ENCODE data around the gene SHC2.
"Not testable (repeated sequence)": the region's sequence is repeated elsewhere in the genome, so short reads cannot be mapped to it uniquely, and the experiment has no call there.

Gene SHC2

GRCh38 chr19:387777-388176, 73.1 kb downstream of the SHC2 start:
- DNase-seq, result no peak

GRCh38 chr19:386632-387301, 74.1 kb downstream of the SHC2 start:
- not testable (repeated sequence) for DNase-seq

GRCh38 chr19:386189-386588, 74.6 kb downstream of the SHC2 start:
- not testable (repeated sequence) for DNase-seq

GRCh38 chr19:384799-385169, 76.0 kb downstream of the SHC2 start:
- DNase-seq, result no peak

- no peak for DNase-seq
Observed at GRCh38 chr19:383922-384798, 76.7 kb downstream of the SHC2 start.

GRCh38 chr19:383040-383439, 77.8 kb downstream of the SHC2 start:
- no peak for DNase-seq

GRCh38 chr19:382578-382977, 78.3 kb downstream of the SHC2 start:
- DNase-seq, result not testable (repeated sequence)

GRCh38 chr19:381901-382300, 78.9 kb downstream of the SHC2 start:
- not testable (repeated sequence) for DNase-seq

GRCh38 chr19:380618-381219, 80.1 kb downstream of the SHC2 start:
- not testable (repeated sequence) for DNase-seq

GRCh38 chr19:379796-380195, 81.0 kb downstream of the SHC2 start:
- no peak for DNase-seq

GRCh38 chr19:378706-379105, 82.1 kb downstream of the SHC2 start:
- no peak for DNase-seq

GRCh38 chr19:377801-378581, 82.8 kb downstream of the SHC2 start:
- DNase-seq, result no peak

- DNase-seq, result no peak
Observed at GRCh38 chr19:376111-376470, 84.7 kb downstream of the SHC2 start.

- no peak for DNase-seq
Observed at GRCh38 chr19:375395-376110, 85.3 kb downstream of the SHC2 start.

GRCh38 chr19:374886-375235, 86.0 kb downstream of the SHC2 start:
- DNase-seq, result no peak

GRCh38 chr19:374183-374885, 86.5 kb downstream of the SHC2 start:
- peak; percentile 39 for DNase-seq

GRCh38 chr19:373391-374182, 87.2 kb downstream of the SHC2 start:
- no peak for DNase-seq

- DNase-seq, result no peak
Observed at GRCh38 chr19:372306-372890, 88.4 kb downstream of the SHC2 start.

GRCh38 chr19:371501-372168, 89.2 kb downstream of the SHC2 start:
- no peak for DNase-seq

All from DMS153 (cell line).